Cardiac muscle cell (in vitro differentiated cells and primary cell): ENCODE results near the gene TRAF6. TPM values are rescaled to one million over a fixed set of nuclear protein-coding genes. Genes with fewer than 3 reads are reported as not detected.
"Not testable (repeated sequence)": the region's sequence is repeated elsewhere in the genome, so short reads cannot be mapped to it uniquely, and the experiment has no call there.

Source experiments
- DNase-seq, 2 donors: peaks; one replicate each; pipeline versions ENCODE4 v3.0.0 to v3.0.0-alpha.2; 2010 to 2017; ENCODE audit warnings: low read depth in 1 of 2, low spot score in 1 of 2
- H3K27ac ChIP-seq: fragments of 200-600 bp; sonication (generic); 2 replicates; pipeline ENCODE4 v1.5.1; 2016
- H3K27me3 ChIP-seq: fragments of 200-600 bp; sonication (generic); 2 replicates; pipeline ENCODE4 v1.6.0; 2016; ENCODE audit warnings: control low read depth
- H3K36me3 ChIP-seq: fragments of 200-600 bp; sonication (generic); 2 replicates; pipeline ENCODE4 v1.5.1; 2016; ENCODE audit warnings: control low read depth
- H3K4me1 ChIP-seq: fragments of 200-600 bp; sonication (generic); 2 replicates; pipeline ENCODE4 v1.8.1; 2017; ENCODE audit warnings: low read depth, mild to moderate bottlenecking, mixed run types
- H3K4me3 ChIP-seq: fragments of 200-600 bp; sonication (generic); 2 replicates; pipeline ENCODE4 v1.5.1; 2016; ENCODE audit warnings: mild to moderate bottlenecking
- H3K9me3 ChIP-seq: fragments of 200-600 bp; sonication (generic); 2 replicates; pipeline ENCODE4 v1.5.1; 2017; ENCODE audit warnings: low read depth, mild to moderate bottlenecking, control low read depth
- CTCF ChIP-seq: IDR thresholded peaks from 2 replicates; pipeline ENCODE4 v1.5.1; 2012; ENCODE audit warnings: low read depth, mild to moderate bottlenecking, low read length
- polyA plus RNA-seq: library from polyadenylated mRNA; unstranded; fragments of >200 nt; fragmentation: Nextera tagmentation; extraction: Ambion mirVana; gene quantifications from 2 replicates; pipeline ENCODE4 v1.2.1, GENCODE V29; 2016
- total RNA-seq: library from RNA; depleted of rRNA; stranded (reverse); fragments of >200 nt; gene quantifications from 2 replicates; pipeline ENCODE4 v1.2.3, GENCODE V29; 2016

The TRAF6 gene
- total and polyA plus RNA-seq, 2 experiments from 2014 or later = 6.6 to 11.6 TPM

DNA sequence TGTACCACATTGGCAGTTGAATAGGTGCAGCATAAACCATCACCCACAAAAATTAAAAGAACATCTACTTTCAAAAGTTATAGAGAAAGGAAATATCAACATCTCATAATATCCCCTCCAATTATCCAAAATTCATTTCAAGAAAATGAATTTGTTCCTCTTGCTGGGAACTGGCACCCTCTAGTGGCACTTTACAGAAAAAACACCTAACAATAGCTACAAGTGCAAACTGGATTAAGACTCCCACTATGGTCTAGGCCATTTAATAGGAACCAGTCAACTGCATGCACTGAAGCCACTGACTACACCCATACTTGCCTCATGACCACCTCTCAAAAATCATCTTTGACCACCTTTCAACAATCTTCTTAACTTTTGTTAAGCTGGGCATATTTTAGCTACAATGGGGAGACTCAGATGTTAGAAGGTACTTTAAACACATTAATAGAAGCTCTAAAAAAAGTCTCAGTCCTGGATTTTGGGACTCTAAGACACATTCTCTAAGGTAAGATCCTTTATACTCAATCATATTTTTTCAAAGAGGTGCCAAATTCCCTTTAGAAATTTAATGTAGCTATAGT lies 17.3 kb downstream of the TRAF6 start:
- Histone ChIP-seq H3K4me1 (no peaks in the 10 kb centered on the region), H3K9me3 (no peaks in the 10 kb centered on the region), H3K36me3 (peaks cover 32% of the 10 kb centered on the region), H3K27me3 (no peaks in the 10 kb centered on the region), H3K4me3 (no peak overlapping the region), H3K27ac (no peak overlapping the region)
- TF ChIP-seq CTCF = peak; percentile 75
- DNase-seq = peak; percentile 53 to 71

DNA sequence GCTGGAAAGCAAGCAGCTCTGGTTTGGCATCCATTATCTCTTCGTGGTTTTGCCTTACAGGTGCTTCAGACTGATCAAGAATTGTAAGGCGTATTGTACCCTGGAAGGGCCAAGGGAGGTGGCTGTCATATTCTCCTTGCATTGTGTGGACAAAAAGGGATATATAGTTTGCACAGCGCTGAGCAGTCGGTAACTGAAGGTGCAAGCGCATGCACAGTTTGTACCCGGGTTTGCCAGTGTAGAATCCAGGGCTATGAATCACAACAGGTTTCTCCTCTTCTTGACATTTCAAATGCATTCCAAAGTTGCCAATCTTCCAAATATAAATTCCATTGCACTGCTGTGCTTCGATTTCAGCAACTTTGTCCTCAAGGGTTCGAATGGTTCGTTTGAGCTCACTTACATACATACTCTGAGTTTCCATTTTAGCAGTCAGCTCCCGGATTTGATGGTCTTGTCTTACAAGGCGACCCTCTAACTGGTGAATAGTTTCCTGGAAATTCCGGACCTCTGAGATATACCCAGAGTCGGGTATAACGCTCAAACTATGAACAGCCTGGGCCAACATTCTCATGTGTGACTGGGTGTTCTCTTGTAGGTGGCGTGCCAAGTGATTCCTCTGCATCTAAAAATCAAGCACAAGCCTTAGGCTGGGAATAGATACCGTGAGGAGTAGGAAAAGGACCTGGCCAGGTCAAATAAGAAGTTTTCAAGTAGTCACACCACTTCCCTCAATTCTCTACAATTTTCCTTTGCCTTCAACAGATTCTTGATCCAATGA lies 19.9 kb downstream of the TRAF6 start:
- Histone ChIP-seq H3K27ac (no peak overlapping the region), H3K4me3 (no peak overlapping the region), H3K36me3 (peaks cover 32% of the 10 kb centered on the region), H3K27me3 (no peaks in the 10 kb centered on the region), H3K4me1 (no peaks in the 10 kb centered on the region), H3K9me3 (no peaks in the 10 kb centered on the region)
- DNase-seq = no peak
- no peak for TF ChIP-seq CTCF

DNA sequence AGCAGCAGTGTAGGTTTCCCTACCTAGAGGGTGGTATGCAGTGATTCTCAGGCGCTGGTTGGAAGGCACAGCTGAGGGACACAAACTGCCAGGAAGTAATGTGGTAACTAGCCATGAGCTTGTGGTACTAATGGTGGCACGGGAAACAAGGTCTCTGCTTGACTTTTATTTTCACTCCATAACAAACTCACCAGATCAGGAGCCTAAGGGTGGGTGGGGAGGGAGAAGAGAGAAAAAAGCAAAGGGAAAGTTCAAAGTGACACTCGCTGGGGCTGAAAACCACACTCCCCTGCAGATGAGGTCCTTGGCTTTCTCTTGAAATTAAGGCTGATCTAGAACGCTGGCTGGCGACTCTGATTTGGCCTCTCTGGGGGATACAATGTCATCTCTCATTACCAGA lies 22.0 kb downstream of the TRAF6 start:
- Histone ChIP-seq H3K4me1 (no peaks in the 10 kb centered on the region), H3K27ac (no peak overlapping the region), H3K36me3 (peaks cover 31% of the 10 kb centered on the region), H3K27me3 (no peaks in the 10 kb centered on the region), H3K9me3 (no peaks in the 10 kb centered on the region), H3K4me3 (no peak overlapping the region)
- DNase-seq = no peak
- TF ChIP-seq CTCF = no peak

GRCh38 chr11:36487619-36488018 lies 22.5 kb downstream of the TRAF6 start:
- no peak overlapping the region for H3K27ac ChIP-seq
- peaks cover 31% of the 10 kb centered on the region for H3K36me3 ChIP-seq
- no peaks in the 10 kb centered on the region for H3K4me1 ChIP-seq
- no peak overlapping the region for H3K4me3 ChIP-seq
- no peaks in the 10 kb centered on the region for H3K27me3 ChIP-seq
- no peak for DNase-seq
- no peak for TF ChIP-seq CTCF
- H3K9me3 ChIP-seq = no peaks in the 10 kb centered on the region

- Histone ChIP-seq H3K27me3 (no peaks in the 10 kb centered on the region), H3K4me1 (no peaks in the 10 kb centered on the region), H3K9me3 (no peaks in the 10 kb centered on the region), H3K27ac (no peak overlapping the region), H3K36me3 (peaks cover 22% of the 10 kb centered on the region), H3K4me3 (no peak overlapping the region)
- no peak for TF ChIP-seq CTCF
- no peak for DNase-seq
Measured at GRCh38 chr11:36485298-36486002, 24.6 kb downstream of the TRAF6 start.

- H3K27me3 ChIP-seq, H3K27ac ChIP-seq, H3K4me3 ChIP-seq, DNase-seq, H3K4me1 ChIP-seq, H3K9me3 ChIP-seq: not testable (repeated sequence)
- peaks cover 22% of the 10 kb centered on the region for H3K36me3 ChIP-seq
Measured at GRCh38 chr11:36483042-36483441, 27.0 kb downstream of the TRAF6 start.
